HepG2 (cell line): Measurements from ENCODE around the gene KIAA1217. TPM values are rescaled to one million over a fixed set of nuclear protein-coding genes. Genes with fewer than 3 reads are reported as not detected.

Experiments used
- AGO2 ChIP-seq: fragments of 200-400 bp; formaldehyde crosslinking; optimal IDR thresholded peaks from 2 replicates; pipeline ENCODE3; 2017; ENCODE audit warnings: mild to moderate bottlenecking, low read depth, low read length, moderate library complexity
- CREM ChIP-seq, 2 experiments: sonication (generic) in 1 of 2; formaldehyde crosslinking in 1 of 2; IDR thresholded peaks; 2 replicates each; pipeline versions ENCODE4 v1.4.0 to v1.6.1; 2016 to 2020; ENCODE audit warnings: antibody characterized with exemption in 1 of 2, mild to moderate bottlenecking in 1 of 2, missing genetic modification reagents in 1 of 2
- DNMT3B ChIP-seq: conservative IDR thresholded peaks from 2 replicates; pipeline ENCODE4 v1.6.1; 2016; ENCODE audit warnings: missing biosample characterization, control low read depth
- EED ChIP-seq: sonication (generic); formaldehyde crosslinking; IDR thresholded peaks from 2 replicates; pipeline ENCODE4 v1.5.0; 2020; ENCODE audit warnings: mild to moderate bottlenecking, missing genetic modification reagents
- EP300 ChIP-seq, 3 experiments: sonication (generic) in 1 of 3; formaldehyde crosslinking in 1 of 3; IDR thresholded peaks; 2 replicates each; pipeline versions ENCODE4 v1.5.1 to v1.6.1; 2011 to 2020; ENCODE audit warnings: low read depth in 2 of 3, low read length in 2 of 3, borderline replicate concordance in 1 of 3, improper control_type of control experiment in 1 of 3, mild to moderate bottlenecking in 1 of 3, missing genetic modification reagents in 1 of 3, moderate library complexity in 1 of 3
- FOSL2 ChIP-seq: sonication (generic); formaldehyde crosslinking; IDR thresholded peaks from 2 replicates; pipeline ENCODE4 v1.4.0; 2020; ENCODE audit warnings: missing genetic modification reagents
- FOXA1 ChIP-seq, 2 experiments: fragments of 450-650 bp in 1 of 2; sonication (generic) in 1 of 2; formaldehyde crosslinking in 1 of 2; IDR thresholded peaks; 2 replicates each; pipeline versions ENCODE4 v1.4.0 to v1.6.1; 2016 to 2020; ENCODE audit warnings: missing genetic modification reagents in 1 of 2
- HHEX ChIP-seq: IDR thresholded peaks from 2 replicates; pipeline ENCODE4 v1.6.1; 2016; ENCODE audit warnings: control low read depth
- HNF4G ChIP-seq, 2 experiments: sonication (generic) in 1 of 2; formaldehyde crosslinking in 1 of 2; IDR thresholded peaks; 2 replicates each; pipeline versions ENCODE4 v1.4.0 to v1.6.1; 2011 to 2020; ENCODE audit warnings: borderline replicate concordance in 2 of 2, low read depth in 2 of 2, mild to moderate bottlenecking in 2 of 2, low read length in 1 of 2, missing genetic modification reagents in 1 of 2, moderate library complexity in 1 of 2
- ISL2 ChIP-seq: sonication (generic); formaldehyde crosslinking; IDR thresholded peaks from 2 replicates; pipeline ENCODE4 v1.5.0; 2020; ENCODE audit warnings: missing genetic modification reagents
- NR2C2 ChIP-seq: sonication (generic); formaldehyde crosslinking; IDR thresholded peaks from 2 replicates; pipeline ENCODE4 v1.4.0; 2020; ENCODE audit warnings: missing genetic modification reagents, mild to moderate bottlenecking, moderate library complexity, borderline replicate concordance
- SMC3 ChIP-seq: IDR thresholded peaks from 2 replicates; pipeline ENCODE4 v1.6.1; 2011; ENCODE audit warnings: low read length, improper control_type of control experiment
- TBX3 ChIP-seq: fragments of 450-650 bp; IDR thresholded peaks from 2 replicates; pipeline ENCODE4 v1.6.1; 2017; ENCODE audit warnings: antibody characterized with exemption, mild to moderate bottlenecking, inconsistent platforms, borderline replicate concordance
- ZBED4 ChIP-seq: sonication (generic); formaldehyde crosslinking; IDR thresholded peaks from 2 replicates; pipeline ENCODE4 v1.4.0; 2020; ENCODE audit warnings: missing genetic modification reagents, borderline replicate concordance
- ZFAT ChIP-seq: sonication (generic); formaldehyde crosslinking; conservative IDR thresholded peaks from 2 replicates; pipeline ENCODE4 v1.8.1; 2023; ENCODE audit warnings: missing genetic modification reagents, inconsistent platforms
- ZMAT5 ChIP-seq: sonication (generic); formaldehyde crosslinking; IDR thresholded peaks from 2 replicates; pipeline ENCODE4 v1.5.0; 2020; ENCODE audit warnings: mild to moderate bottlenecking, low read depth, missing genetic modification reagents, borderline replicate concordance
- ZMYM3 ChIP-seq: sonication (generic); formaldehyde crosslinking; IDR thresholded peaks from 2 replicates; pipeline ENCODE4 v1.5.1; 2020; ENCODE audit warnings: mild to moderate bottlenecking, missing genetic modification reagents
- ZMYM4 ChIP-seq: sonication (generic); formaldehyde crosslinking; IDR thresholded peaks from 2 replicates; pipeline ENCODE4 v1.8.1; 2023; ENCODE audit warnings: mild to moderate bottlenecking, missing genetic modification reagents
- ZNF33A ChIP-seq: sonication (generic); formaldehyde crosslinking; IDR thresholded peaks from 2 replicates; pipeline ENCODE4 v1.5.1; 2020; ENCODE audit warnings: missing genetic modification reagents, mild to moderate bottlenecking, moderate library complexity, borderline replicate concordance
- ZNF644 ChIP-seq: IDR thresholded peaks from 2 replicates; pipeline ENCODE4 v1.6.1; 2016; ENCODE audit warnings: low read depth
- ZNF660 ChIP-seq: sonication (generic); formaldehyde crosslinking; IDR thresholded peaks from 2 replicates; pipeline ENCODE4 v1.5.1; 2020; ENCODE audit warnings: mild to moderate bottlenecking, low read depth, missing genetic modification reagents, borderline replicate concordance
- ZNF710 ChIP-seq: sonication (generic); formaldehyde crosslinking; IDR thresholded peaks from 2 replicates; pipeline ENCODE4 v1.5.0; 2020; ENCODE audit warnings: mild to moderate bottlenecking, missing genetic modification reagents, borderline replicate concordance
- ZNF772 ChIP-seq: sonication (generic); formaldehyde crosslinking; IDR thresholded peaks from 2 replicates; pipeline ENCODE4 v1.5.0; 2020; ENCODE audit warnings: mild to moderate bottlenecking, missing genetic modification reagents
- polyA plus RNA-seq, 8 experiments: library from polyadenylated mRNA; depleted of rRNA in 3 of 8; stranded (reverse) in 7 of 8; unstranded in 1 of 8; fragments of >200 nt; fragmentation: Illumina TruSeq in 4 of 8; extraction: Trizol in 4 of 8; gene quantifications; 2 replicates each; pipeline versions ENCODE4 v1.2.1 to v1.2.3, GENCODE V29; 2011 to 2016; ENCODE audit warnings: low read depth in 4 of 8, missing spikeins in 1 of 8, mixed read lengths in 1 of 8; ENCODE audit not compliant: insufficient read depth in 1 of 8
- total RNA-seq, 5 experiments: library from RNA; depleted of rRNA; stranded (reverse); fragments of >200 nt; fragmentation: Illumina TruSeq; extraction: Trizol; gene quantifications; 2 replicates each; pipeline ENCODE4 v1.2.3, GENCODE V29; 2016; ENCODE audit warnings: low read depth in 1 of 5

Gene KIAA1217
- total and polyA plus RNA-seq, 2 of the 13 experiments (the other 11 are each of a cell fraction or from before 2014, with no cell fraction given): 4.6 to 10.9 TPM

GRCh38 chr10:24541239-24541753 lies 332.4 kb downstream of the KIAA1217 start (continued):
- peak; percentile 11; the same call in 1 of the 2 replicates for TF ChIP-seq SMC3
- TF ChIP-seq EP300 (IDR thresholded peaks at IDR 0.05; ENCODE audit: low read depth in 2 of 2, low read length in 2 of 2): peak; percentile 92 to 98
- TF ChIP-seq EP300 (CRISPR knock-in tag; IDR thresholded peaks at IDR 0.05; ENCODE audit: borderline replicate concordance): peak; percentile 94
- TF ChIP-seq ZMAT5 (CRISPR knock-in tag): no peak
- peak; percentile 91 for TF ChIP-seq FOSL2 (CRISPR knock-in tag)
- TF ChIP-seq ZMYM4 (CRISPR knock-in tag): peak; percentile 55
- TF ChIP-seq ZMYM3 (CRISPR knock-in tag): 0 out of 2 replicates have a peak, but pooled peaks have one; percentile 57
- peak; percentile 79 for TF ChIP-seq CREM (IDR thresholded peaks at IDR 0.05)
- no peak for TF ChIP-seq CREM (CRISPR knock-in tag; IDR thresholded peaks at IDR 0.05)
- TF ChIP-seq ZBED4 (CRISPR knock-in tag): no peak
- TF ChIP-seq ZNF772 (CRISPR knock-in tag): peak; percentile 61; the same call in 1 of the 2 replicates
- TF ChIP-seq ISL2 (CRISPR knock-in tag): peak; percentile 82
- TF ChIP-seq ZNF33A: no peak
- TF ChIP-seq ZNF644: peak; percentile 82
- TF ChIP-seq HHEX (CRISPR knock-in tag): peak; percentile 79
- TF ChIP-seq NR2C2 (CRISPR knock-in tag): peak; percentile 32; the same call in 1 of the 2 replicates
- TF ChIP-seq FOXA1 (IDR thresholded peaks at IDR 0.05): peak; percentile 58; the same call in 1 of the 2 replicates
- peak; percentile 82 for TF ChIP-seq FOXA1 (CRISPR knock-in tag; IDR thresholded peaks at IDR 0.05)
- no peak for TF ChIP-seq ZFAT (CRISPR knock-in tag)
- TF ChIP-seq AGO2: no peak
- TF ChIP-seq ZNF660 (CRISPR knock-in tag): no peak
- TF ChIP-seq HNF4G (IDR thresholded peaks at IDR 0.05; ENCODE audit: borderline replicate concordance, low read depth, low read length): peak; percentile 82
- TF ChIP-seq HNF4G (CRISPR knock-in tag; IDR thresholded peaks at IDR 0.05; ENCODE audit: borderline replicate concordance, low read depth): peak; percentile 75; the same call in 1 of the 2 replicates
- no peak for TF ChIP-seq EED (CRISPR knock-in tag)
- peak; percentile 90 for TF ChIP-seq TBX3
- no peak for TF ChIP-seq DNMT3B (CRISPR knock-in tag)
- 0 out of 2 replicates have a peak, but pooled peaks have one; percentile 73 for TF ChIP-seq ZNF710
